ENCODE measurements around the gene TPT1.

TPT1 gene

GRCh38 chr13:45332831-45333219 is 8.2 kb downstream of the TPT1 start:
- no peak overlapping the region for H3K4me3 Mint-ChIP-seq
- H3K9me3 Mint-ChIP-seq, result no peaks in the 10 kb centered on the region
- peaks cover 44% of the 10 kb centered on the region for H3K36me3 Mint-ChIP-seq (ENCODE audit: low read depth)
- H3K27me3 Mint-ChIP-seq (ENCODE audit: low read depth), result no peaks in the 10 kb centered on the region
- peaks cover 31% of the 10 kb centered on the region for H3K4me1 Mint-ChIP-seq
- H3K27ac Mint-ChIP-seq, result peak overlapping the region in 1 of 3 experiments; percentile 54
- no peak for TF ChIP-seq CTCF (IDR thresholded peaks at IDR 0.05; ENCODE audit: unreplicated experiment in 3 of 3)

DNA sequence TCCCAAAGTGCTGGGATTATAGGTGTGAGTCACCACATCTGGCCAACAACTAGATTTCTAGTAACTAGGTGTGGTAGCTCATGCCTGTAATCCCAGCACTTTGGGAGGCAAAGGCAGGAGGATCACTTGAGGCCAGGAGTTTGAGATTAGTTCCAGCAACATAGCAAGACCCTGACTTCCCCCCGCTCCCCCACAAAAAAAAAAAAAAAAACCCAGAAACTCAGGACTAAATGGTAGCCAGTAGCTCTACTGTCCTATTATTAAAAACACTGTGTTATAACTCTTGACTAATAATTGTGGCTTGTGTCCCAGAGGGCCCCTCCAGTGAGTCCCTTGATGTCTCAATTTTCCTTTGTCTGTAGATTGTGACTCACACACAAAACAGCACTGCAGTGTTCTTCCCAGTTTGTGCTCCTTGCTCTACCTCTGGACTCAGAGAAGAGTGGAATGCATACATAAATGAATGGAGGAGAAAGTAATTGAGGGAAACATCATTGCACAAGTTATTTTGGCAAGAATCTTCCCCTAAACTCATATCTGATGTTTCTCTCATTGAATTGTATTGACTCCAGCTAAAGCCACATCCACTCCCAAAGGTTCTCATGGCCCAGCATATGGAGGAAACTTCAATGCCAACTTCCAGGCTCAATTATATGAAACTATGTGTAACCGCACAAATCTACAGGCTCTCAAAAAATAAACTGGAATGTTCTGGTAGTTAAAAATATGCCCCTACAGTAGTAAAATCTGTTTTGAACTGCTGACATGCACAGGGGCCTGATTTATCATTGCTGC is 8.8 kb downstream of the TPT1 start:
- peaks cover 29% of the 10 kb centered on the region for H3K4me1 Mint-ChIP-seq
- no peaks in the 10 kb centered on the region for H3K9me3 Mint-ChIP-seq
- H3K27me3 Mint-ChIP-seq (ENCODE audit: low read depth), result no peaks in the 10 kb centered on the region
- H3K27ac Mint-ChIP-seq, result peak overlapping the region in 2 of 3 experiments; percentile 54 to 64
- no peak for TF ChIP-seq CTCF (IDR thresholded peaks at IDR 0.05; ENCODE audit: unreplicated experiment in 3 of 3)
- peaks cover 39% of the 10 kb centered on the region for H3K36me3 Mint-ChIP-seq (ENCODE audit: low read depth)
- H3K4me3 Mint-ChIP-seq, result no peak overlapping the region

DNA sequence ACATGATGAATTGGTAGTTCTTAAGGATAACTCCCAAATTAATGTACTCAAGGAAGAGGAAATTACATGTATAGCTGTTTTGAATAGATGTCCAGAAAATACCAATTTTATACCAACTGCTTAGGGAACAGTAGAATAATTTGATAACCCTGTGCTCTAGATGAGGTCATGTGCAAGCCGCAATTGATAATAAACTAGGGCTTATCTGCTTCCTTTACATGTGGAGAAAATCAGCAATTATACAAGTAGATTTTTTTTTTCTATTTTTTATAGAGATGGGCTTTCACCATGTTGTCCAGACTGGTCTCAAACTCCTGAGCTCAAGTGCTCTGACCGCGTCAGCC is 9.3 kb downstream of the TPT1 start:
- no peaks in the 10 kb centered on the region for H3K9me3 Mint-ChIP-seq

DNA sequence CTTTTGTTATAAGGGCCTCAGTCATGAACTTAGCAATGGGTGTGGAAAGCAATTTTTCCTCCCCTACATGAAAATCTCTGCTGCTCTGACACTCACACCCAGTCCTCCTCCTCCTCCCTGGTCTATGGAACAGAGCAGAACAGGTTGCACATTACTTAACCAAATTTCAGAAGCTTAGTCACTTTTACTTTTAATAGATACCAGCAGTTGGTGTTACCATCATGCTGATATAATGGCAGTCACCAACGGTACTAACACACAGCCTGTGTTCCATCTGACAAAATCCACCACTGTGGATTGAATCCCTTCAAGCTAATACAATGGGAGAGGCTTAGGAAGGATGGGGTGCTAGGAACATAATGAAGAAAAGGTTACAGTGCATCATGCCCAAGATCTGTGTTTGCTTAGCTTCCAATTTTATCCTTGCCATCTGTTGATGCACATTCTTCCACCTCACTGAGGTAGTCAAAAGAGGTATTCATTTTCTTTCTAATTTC is 9.8 kb downstream of the TPT1 start:
- H3K27ac Mint-ChIP-seq, result peak overlapping the region in 2 of 3 experiments; percentile 14 to 40
- peaks cover 28% of the 10 kb centered on the region for H3K36me3 Mint-ChIP-seq (ENCODE audit: low read depth)
- no peaks in the 10 kb centered on the region for H3K9me3 Mint-ChIP-seq
- H3K4me1 Mint-ChIP-seq, result peaks cover 23% of the 10 kb centered on the region
- H3K4me3 Mint-ChIP-seq, result no peak overlapping the region
- no peaks in the 10 kb centered on the region for H3K27me3 Mint-ChIP-seq (ENCODE audit: low read depth)
- no peak for TF ChIP-seq CTCF (IDR thresholded peaks at IDR 0.05; ENCODE audit: unreplicated experiment in 3 of 3)

More for the DNA sequence above, 9.3 kb downstream of the TPT1 start:
- Mint-ChIP-seq H3K36me3 (ENCODE audit: low read depth) (peaks cover 33% of the 10 kb centered on the region), H3K4me1 (peaks cover 28% of the 10 kb centered on the region), H3K4me3 (no peak overlapping the region), H3K27me3 (ENCODE audit: low read depth) (no peaks in the 10 kb centered on the region), H3K27ac (peak overlapping the region in 1 of 3 experiments; percentile 14)
- TF ChIP-seq CTCF (IDR thresholded peaks at IDR 0.05; ENCODE audit: unreplicated experiment in 3 of 3), result no peak

- no peaks in the 10 kb centered on the region for H3K9me3 Mint-ChIP-seq
- H3K27ac Mint-ChIP-seq, result peak overlapping the region in 2 of 3 experiments; percentile 42 to 62
- no peak for TF ChIP-seq CTCF (IDR thresholded peaks at IDR 0.05; ENCODE audit: unreplicated experiment in 3 of 3)
- peaks cover 6% of the 10 kb centered on the region for H3K36me3 Mint-ChIP-seq (ENCODE audit: low read depth)
- peaks cover 32% of the 10 kb centered on the region for H3K4me1 Mint-ChIP-seq
- no peak overlapping the region for H3K4me3 Mint-ChIP-seq
- H3K27me3 Mint-ChIP-seq (ENCODE audit: low read depth), result no peaks in the 10 kb centered on the region
Observed at GRCh38 chr13:45328661-45329111, 12.3 kb downstream of the TPT1 start.
